ENCODE data around the gene MYOM1.

Gene MYOM1

GRCh38 chr18:3175195-3175758 is 44.5 kb downstream of the MYOM1 start:
- Histone ChIP-seq H4K20me1 (ENCODE audit: insufficient read depth) (no peaks in the 10 kb centered on the region), H3K4me3 (IDR thresholded peaks at IDR 0.05; ENCODE audit: insufficient read depth, low read depth, low read length) (no peak overlapping the region), H2AFZ (ENCODE audit: low read depth) (no peak overlapping the region), H3K36me3 (ENCODE audit: insufficient read depth) (no peaks in the 10 kb centered on the region), H3K4me1 (ENCODE audit: low read depth, poor library complexity, severe bottlenecking) (no peaks in the 10 kb centered on the region), H3K4me2 (no peak overlapping the region), H3K27ac (no peak overlapping the region), H3K79me2 (ENCODE audit: insufficient read depth, low read depth) (no peaks in the 10 kb centered on the region), H3K9ac (no peak overlapping the region), H3K27me3 (ENCODE audit: insufficient read depth, low read depth) (no peaks in the 10 kb centered on the region)
- TF ChIP-seq CTCF (conservative IDR thresholded peaks at IDR 0.05; ENCODE audit: low read depth, low read length) = no peak

- no peak for TF ChIP-seq CTCF (conservative IDR thresholded peaks at IDR 0.05; ENCODE audit: low read depth, low read length)
- H2AFZ ChIP-seq (ENCODE audit: low read depth) = no peak overlapping the region
- no peaks in the 10 kb centered on the region for H3K4me1 ChIP-seq (ENCODE audit: low read depth, poor library complexity, severe bottlenecking)
Measured at GRCh38 chr18:3172097-3172496, 47.7 kb downstream of the MYOM1 start.

DNA sequence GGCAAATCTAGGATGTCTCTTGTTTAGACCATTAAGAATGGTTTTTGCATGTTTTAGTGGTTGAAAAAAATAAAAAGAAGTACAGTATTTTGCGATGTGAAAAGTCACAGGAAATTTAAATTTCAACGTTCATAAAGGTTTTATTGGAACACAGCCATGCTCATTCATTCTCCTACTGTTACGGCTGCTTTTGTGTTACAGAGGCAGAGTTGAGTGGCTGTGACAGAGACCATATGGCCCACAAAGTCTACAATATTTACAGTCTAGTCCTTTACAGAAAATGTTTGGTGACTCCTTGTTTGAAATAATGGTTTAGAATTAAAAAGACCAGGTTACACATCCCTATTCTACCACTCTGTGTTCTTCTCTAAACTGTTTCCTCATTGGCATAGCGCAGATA is 48.1 kb downstream of the MYOM1 start:
- Histone ChIP-seq H3K27me3 (ENCODE audit: insufficient read depth, low read depth) (no peaks in the 10 kb centered on the region), H3K36me3 (ENCODE audit: insufficient read depth) (no peaks in the 10 kb centered on the region), H3K4me1 (ENCODE audit: low read depth, poor library complexity, severe bottlenecking) (no peaks in the 10 kb centered on the region), H3K79me2 (ENCODE audit: insufficient read depth, low read depth) (no peaks in the 10 kb centered on the region), H4K20me1 (ENCODE audit: insufficient read depth) (no peaks in the 10 kb centered on the region), H3K9ac (no peak overlapping the region), H2AFZ (ENCODE audit: low read depth) (no peak overlapping the region), H3K4me2 (no peak overlapping the region), H3K4me3 (IDR thresholded peaks at IDR 0.05; ENCODE audit: insufficient read depth, low read depth, low read length) (no peak overlapping the region), H3K27ac (no peak overlapping the region)
- TF ChIP-seq CTCF (conservative IDR thresholded peaks at IDR 0.05; ENCODE audit: low read depth, low read length) = no peak

More at GRCh38 chr18:3172097-3172496, 47.7 kb downstream of the MYOM1 start:
- no peak overlapping the region for H3K4me3 ChIP-seq (IDR thresholded peaks at IDR 0.05; ENCODE audit: insufficient read depth, low read depth, low read length)
- H4K20me1 ChIP-seq (ENCODE audit: insufficient read depth) = no peaks in the 10 kb centered on the region
- no peak overlapping the region for H3K27ac ChIP-seq
- no peaks in the 10 kb centered on the region for H3K27me3 ChIP-seq (ENCODE audit: insufficient read depth, low read depth)
- no peak overlapping the region for H3K4me2 ChIP-seq
- no peaks in the 10 kb centered on the region for H3K36me3 ChIP-seq (ENCODE audit: insufficient read depth)
- no peak overlapping the region for H3K9ac ChIP-seq
- H3K79me2 ChIP-seq (ENCODE audit: insufficient read depth, low read depth) = no peaks in the 10 kb centered on the region

GRCh38 chr18:3170441-3171161 is 49.2 kb downstream of the MYOM1 start:
- no peak overlapping the region for H3K4me2 ChIP-seq
- H3K4me3 ChIP-seq (IDR thresholded peaks at IDR 0.05; ENCODE audit: insufficient read depth, low read depth, low read length) = no peak overlapping the region
- no peak overlapping the region for H3K27ac ChIP-seq
- no peak overlapping the region for H3K9ac ChIP-seq
- no peaks in the 10 kb centered on the region for H3K36me3 ChIP-seq (ENCODE audit: insufficient read depth)
- no peaks in the 10 kb centered on the region for H3K79me2 ChIP-seq (ENCODE audit: insufficient read depth, low read depth)
- no peak for TF ChIP-seq CTCF (conservative IDR thresholded peaks at IDR 0.05; ENCODE audit: low read depth, low read length)
- H2AFZ ChIP-seq (ENCODE audit: low read depth) = no peak overlapping the region
- H3K27me3 ChIP-seq (ENCODE audit: insufficient read depth, low read depth) = no peaks in the 10 kb centered on the region
- no peaks in the 10 kb centered on the region for H4K20me1 ChIP-seq (ENCODE audit: insufficient read depth)
- no peaks in the 10 kb centered on the region for H3K4me1 ChIP-seq (ENCODE audit: low read depth, poor library complexity, severe bottlenecking)

Data from KMS-11 (cell line).